ENCODE data around the gene TP53BP2. TPM values are rescaled to one million over a fixed set of nuclear protein-coding genes. Genes with fewer than 3 reads are reported as not detected.

The TP53BP2 gene
- total and polyA plus RNA-seq, 4 donors, result 3.9 to 26.8 (median 13.0) TPM

DNA sequence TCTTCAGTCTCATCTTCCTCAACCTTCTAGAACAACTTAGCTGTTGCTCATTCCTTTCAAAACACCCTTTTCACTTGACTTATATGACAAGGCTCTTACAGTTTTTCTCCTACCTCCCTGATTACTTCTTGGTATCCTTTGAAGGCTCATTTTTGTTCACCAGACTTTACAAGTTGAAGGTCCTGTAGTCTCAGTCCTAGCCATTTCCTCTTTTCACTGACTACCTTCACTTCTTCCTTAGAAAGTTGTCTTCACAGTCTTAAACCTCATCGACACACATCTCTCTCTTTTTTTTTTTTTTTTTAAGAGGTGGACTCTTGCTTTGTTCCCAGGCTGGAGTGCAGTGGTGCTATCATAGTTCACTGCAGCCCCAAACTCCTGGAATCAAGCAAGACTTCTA, 6.6 kb upstream of the TP53BP2 start:
- no peaks in the 10 kb centered on the region for H3K9me3 ChIP-seq (ENCODE audit: control insufficient read depth in 4 of 4, low read length in 3 of 4)
- no peaks in the 10 kb centered on the region for H3K4me1 ChIP-seq (ENCODE audit: control insufficient read depth in 4 of 4, insufficient read depth in 4 of 4, low read length in 3 of 4)
- 88% methylated on average over 1 of the region's 1 CpG for WGBS
- H3K9ac ChIP-seq (ENCODE audit: low read depth in 1 of 2, low read length in 2 of 2), result no peak overlapping the region
- H3K4me3 ChIP-seq (ENCODE audit: low read depth in 1 of 3, low read length in 3 of 3), result no peak overlapping the region
- DNase-seq (ENCODE audit: low spot score), result no peak
- H3K27ac ChIP-seq (ENCODE audit: low read depth in 1 of 2, low read length in 2 of 2), result no peak overlapping the region
- no peaks in the 10 kb centered on the region for H3K27me3 ChIP-seq (ENCODE audit: control insufficient read depth in 4 of 4, insufficient read depth in 4 of 4, low read length in 3 of 4)
- TF ChIP-seq FOXA2 (IDR thresholded peaks at IDR 0.05), result no peak
- no peak for TF ChIP-seq HNF4G (IDR thresholded peaks at IDR 0.05)
- no peak for TF ChIP-seq YY1 (IDR thresholded peaks at IDR 0.05)
- TF ChIP-seq, protein P1, sequence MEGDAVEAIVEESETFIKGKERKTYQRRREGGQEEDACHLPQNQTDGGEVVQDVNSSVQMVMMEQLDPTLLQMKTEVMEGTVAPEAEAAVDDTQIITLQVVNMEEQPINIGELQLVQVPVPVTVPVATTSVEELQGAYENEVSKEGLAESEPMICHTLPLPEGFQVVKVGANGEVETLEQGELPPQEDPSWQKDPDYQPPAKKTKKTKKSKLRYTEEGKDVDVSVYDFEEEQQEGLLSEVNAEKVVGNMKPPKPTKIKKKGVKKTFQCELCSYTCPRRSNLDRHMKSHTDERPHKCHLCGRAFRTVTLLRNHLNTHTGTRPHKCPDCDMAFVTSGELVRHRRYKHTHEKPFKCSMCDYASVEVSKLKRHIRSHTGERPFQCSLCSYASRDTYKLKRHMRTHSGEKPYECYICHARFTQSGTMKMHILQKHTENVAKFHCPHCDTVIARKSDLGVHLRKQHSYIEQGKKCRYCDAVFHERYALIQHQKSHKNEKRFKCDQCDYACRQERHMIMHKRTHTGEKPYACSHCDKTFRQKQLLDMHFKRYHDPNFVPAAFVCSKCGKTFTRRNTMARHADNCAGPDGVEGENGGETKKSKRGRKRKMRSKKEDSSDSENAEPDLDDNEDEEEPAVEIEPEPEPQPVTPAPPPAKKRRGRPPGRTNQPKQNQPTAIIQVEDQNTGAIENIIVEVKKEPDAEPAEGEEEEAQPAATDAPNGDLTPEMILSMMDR (IDR thresholded peaks at IDR 0.05; ENCODE audit: low read depth, low read length, missing input control), result no peak
- TF ChIP-seq, protein P2, sequence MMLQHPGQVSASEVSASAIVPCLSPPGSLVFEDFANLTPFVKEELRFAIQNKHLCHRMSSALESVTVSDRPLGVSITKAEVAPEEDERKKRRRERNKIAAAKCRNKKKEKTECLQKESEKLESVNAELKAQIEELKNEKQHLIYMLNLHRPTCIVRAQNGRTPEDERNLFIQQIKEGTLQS (IDR thresholded peaks at IDR 0.05), result no peak
- TF ChIP-seq, protein P3, sequence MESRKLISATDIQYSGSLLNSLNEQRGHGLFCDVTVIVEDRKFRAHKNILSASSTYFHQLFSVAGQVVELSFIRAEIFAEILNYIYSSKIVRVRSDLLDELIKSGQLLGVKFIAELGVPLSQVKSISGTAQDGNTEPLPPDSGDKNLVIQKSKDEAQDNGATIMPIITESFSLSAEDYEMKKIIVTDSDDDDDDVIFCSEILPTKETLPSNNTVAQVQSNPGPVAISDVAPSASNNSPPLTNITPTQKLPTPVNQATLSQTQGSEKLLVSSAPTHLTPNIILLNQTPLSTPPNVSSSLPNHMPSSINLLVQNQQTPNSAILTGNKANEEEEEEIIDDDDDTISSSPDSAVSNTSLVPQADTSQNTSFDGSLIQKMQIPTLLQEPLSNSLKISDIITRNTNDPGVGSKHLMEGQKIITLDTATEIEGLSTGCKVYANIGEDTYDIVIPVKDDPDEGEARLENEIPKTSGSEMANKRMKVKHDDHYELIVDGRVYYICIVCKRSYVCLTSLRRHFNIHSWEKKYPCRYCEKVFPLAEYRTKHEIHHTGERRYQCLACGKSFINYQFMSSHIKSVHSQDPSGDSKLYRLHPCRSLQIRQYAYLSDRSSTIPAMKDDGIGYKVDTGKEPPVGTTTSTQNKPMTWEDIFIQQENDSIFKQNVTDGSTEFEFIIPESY (IDR thresholded peaks at IDR 0.05), result no peak
- no peak for TF ChIP-seq TAF1 (conservative IDR thresholded peaks at IDR 0.05)
- TF ChIP-seq RXRA (IDR thresholded peaks at IDR 0.05), result no peak
- TF ChIP-seq, protein P4, sequence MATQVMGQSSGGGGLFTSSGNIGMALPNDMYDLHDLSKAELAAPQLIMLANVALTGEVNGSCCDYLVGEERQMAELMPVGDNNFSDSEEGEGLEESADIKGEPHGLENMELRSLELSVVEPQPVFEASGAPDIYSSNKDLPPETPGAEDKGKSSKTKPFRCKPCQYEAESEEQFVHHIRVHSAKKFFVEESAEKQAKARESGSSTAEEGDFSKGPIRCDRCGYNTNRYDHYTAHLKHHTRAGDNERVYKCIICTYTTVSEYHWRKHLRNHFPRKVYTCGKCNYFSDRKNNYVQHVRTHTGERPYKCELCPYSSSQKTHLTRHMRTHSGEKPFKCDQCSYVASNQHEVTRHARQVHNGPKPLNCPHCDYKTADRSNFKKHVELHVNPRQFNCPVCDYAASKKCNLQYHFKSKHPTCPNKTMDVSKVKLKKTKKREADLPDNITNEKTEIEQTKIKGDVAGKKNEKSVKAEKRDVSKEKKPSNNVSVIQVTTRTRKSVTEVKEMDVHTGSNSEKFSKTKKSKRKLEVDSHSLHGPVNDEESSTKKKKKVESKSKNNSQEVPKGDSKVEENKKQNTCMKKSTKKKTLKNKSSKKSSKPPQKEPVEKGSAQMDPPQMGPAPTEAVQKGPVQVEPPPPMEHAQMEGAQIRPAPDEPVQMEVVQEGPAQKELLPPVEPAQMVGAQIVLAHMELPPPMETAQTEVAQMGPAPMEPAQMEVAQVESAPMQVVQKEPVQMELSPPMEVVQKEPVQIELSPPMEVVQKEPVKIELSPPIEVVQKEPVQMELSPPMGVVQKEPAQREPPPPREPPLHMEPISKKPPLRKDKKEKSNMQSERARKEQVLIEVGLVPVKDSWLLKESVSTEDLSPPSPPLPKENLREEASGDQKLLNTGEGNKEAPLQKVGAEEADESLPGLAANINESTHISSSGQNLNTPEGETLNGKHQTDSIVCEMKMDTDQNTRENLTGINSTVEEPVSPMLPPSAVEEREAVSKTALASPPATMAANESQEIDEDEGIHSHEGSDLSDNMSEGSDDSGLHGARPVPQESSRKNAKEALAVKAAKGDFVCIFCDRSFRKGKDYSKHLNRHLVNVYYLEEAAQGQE (IDR thresholded peaks at IDR 0.05), result no peak
- no peak for TF ChIP-seq HNF4A (conservative IDR thresholded peaks at IDR 0.05)
- H3K36me3 ChIP-seq (ENCODE audit: control insufficient read depth in 4 of 4, insufficient read depth in 3 of 4, low read depth in 1 of 4, low read length in 3 of 4), result no peaks in the 10 kb centered on the region

DNA sequence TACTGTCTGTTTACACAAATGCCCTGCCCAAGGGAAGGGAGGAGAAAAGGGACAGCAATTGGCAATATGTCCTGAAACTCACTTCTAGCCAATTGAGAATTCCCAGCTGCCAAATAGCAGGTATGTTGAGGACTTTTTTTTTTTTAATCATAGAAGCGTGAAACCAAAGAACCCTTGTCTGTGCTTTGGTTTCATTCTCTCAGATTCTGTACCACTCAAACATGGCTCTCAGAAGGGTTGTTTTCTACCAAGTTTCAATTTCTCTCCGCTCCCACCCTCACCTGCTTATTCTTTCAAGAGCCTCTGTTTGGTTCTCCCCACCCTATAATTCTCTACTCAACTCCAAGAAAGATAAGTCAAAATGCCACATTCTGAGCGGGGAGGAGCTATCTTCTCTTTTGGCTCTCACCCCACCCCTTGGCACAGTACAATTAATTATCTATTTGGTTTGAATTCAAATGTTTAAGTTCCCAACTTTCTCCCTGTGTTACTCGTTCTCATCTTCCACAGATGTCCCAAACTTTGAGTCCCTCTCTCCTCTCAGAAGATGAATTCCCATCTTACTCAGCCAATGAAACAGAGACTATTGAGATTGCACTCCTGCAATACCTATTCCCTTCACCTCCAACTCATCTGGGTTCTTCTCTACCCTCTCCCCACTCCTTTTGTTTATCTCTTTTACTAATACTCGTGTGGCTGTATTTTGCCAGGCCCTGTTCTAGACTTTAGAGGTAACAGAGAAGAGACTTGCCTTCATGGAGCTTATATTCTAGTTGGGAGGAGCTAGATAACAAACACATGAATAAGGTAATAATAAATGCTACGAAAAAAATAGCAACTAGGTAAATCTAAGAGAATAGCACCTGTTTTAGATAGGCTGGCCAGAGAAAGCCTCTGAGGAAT, 3.9 kb upstream of the TP53BP2 start:
- no peak for DNase-seq (ENCODE audit: low spot score)
- 92% methylated on average over 6 of the region's 6 CpGs for WGBS
- Histone ChIP-seq H3K27ac (ENCODE audit: low read depth in 1 of 2, low read length in 2 of 2) (no peak overlapping the region), H3K9me3 (ENCODE audit: control insufficient read depth in 4 of 4, low read length in 3 of 4) (no peaks in the 10 kb centered on the region), H3K36me3 (ENCODE audit: control insufficient read depth in 4 of 4, insufficient read depth in 3 of 4, low read depth in 1 of 4, low read length in 3 of 4) (no peaks in the 10 kb centered on the region), H3K4me3 (ENCODE audit: low read depth in 1 of 3, low read length in 3 of 3) (no peak overlapping the region), H3K9ac (ENCODE audit: low read depth in 1 of 2, low read length in 2 of 2) (peak overlapping the region in 1 of 2 donors; percentile 26), H3K4me1 (ENCODE audit: control insufficient read depth in 4 of 4, insufficient read depth in 4 of 4, low read length in 3 of 4) (peaks cover 0 to 7% (median 3%) of the 10 kb centered on the region in 4 donors), H3K27me3 (ENCODE audit: control insufficient read depth in 4 of 4, insufficient read depth in 4 of 4, low read length in 3 of 4) (no peaks in the 10 kb centered on the region)
- no peak for TF ChIP-seq SP1 (IDR thresholded peaks at IDR 0.05)

Data from liver (tissue), 9 donors.